Glomerular endothelial cell (primary cell): Measurements from ENCODE around the gene P4HA2. TPM values are rescaled to one million over a fixed set of nuclear protein-coding genes. Genes with fewer than 3 reads are reported as not detected.

ENCODE experiments used
- DNase-seq: peaks from one replicate; pipeline ENCODE4 v3.0.0-alpha.2; 2011; ENCODE audit warnings: low read depth, low spot score; ENCODE audit errors: extremely low read depth
- total RNA-seq: library from RNA; depleted of rRNA; stranded (reverse); fragments of >200 nt; gene quantifications from 2 replicates; pipeline ENCODE4 v1.2.3, GENCODE V29; 2015

P4HA2 gene
- total RNA-seq, result 109 and 151 TPM in 2 replicates

- no peak for DNase-seq
Measured at GRCh38 chr5:132227485-132228240, at the start of gene P4HA2. Gene P4HA2 (minus strand): TSS chr5:132227853. CDS start chr5:132218626, 9,227 bp downstream.

- no peak for DNase-seq
Measured at GRCh38 chr5:132277256-132277655, 49.6 kb upstream of the P4HA2 start.

GRCh38 chr5:132275367-132276220 lies 47.9 kb upstream of the P4HA2 start:
- no peak for DNase-seq

- DNase-seq, result no peak
Measured at GRCh38 chr5:132274050-132274792, 46.6 kb upstream of the P4HA2 start.

GRCh38 chr5:132273631-132274030 lies 46.0 kb upstream of the P4HA2 start:
- no peak for DNase-seq

- no peak for DNase-seq
Measured at GRCh38 chr5:132272311-132273210, 44.9 kb upstream of the P4HA2 start.

- no peak for DNase-seq
Measured at GRCh38 chr5:132271251-132272246, 43.9 kb upstream of the P4HA2 start.

- DNase-seq, result no peak
Measured at GRCh38 chr5:132270706-132271105, 43.1 kb upstream of the P4HA2 start.

GRCh38 chr5:132270335-132270665 lies 42.6 kb upstream of the P4HA2 start:
- DNase-seq, result no peak

GRCh38 chr5:132269635-132270334 lies 42.1 kb upstream of the P4HA2 start:
- DNase-seq, result no peak

GRCh38 chr5:132268769-132269551 lies 41.3 kb upstream of the P4HA2 start:
- no peak for DNase-seq

GRCh38 chr5:132267931-132268768 lies 40.5 kb upstream of the P4HA2 start:
- DNase-seq, result no peak

GRCh38 chr5:132267166-132267739 lies 39.6 kb upstream of the P4HA2 start:
- no peak for DNase-seq

- no peak for DNase-seq
Measured at GRCh38 chr5:132266836-132267160, 39.1 kb upstream of the P4HA2 start.

- no peak for DNase-seq
Measured at GRCh38 chr5:132266031-132266835, 38.6 kb upstream of the P4HA2 start.
